H1 (cell line): ENCODE data around the gene LPCAT1. TPM values are rescaled to one million over a fixed set of nuclear protein-coding genes. Genes with fewer than 3 reads are reported as not detected.

ENCODE experiments used
- CTCF ChIA-PET: fragments of 300-600 bp; sonication (Branson Sonifier 250); formaldehyde crosslinking; loops from one replicate; lab custom pipeline; 2021; ENCODE audit not compliant: partially characterized antibody; lab: Charles Lee
- POLR2A ChIA-PET: fragments of 300-600 bp; sonication (Branson Sonifier 250); formaldehyde crosslinking; loops from one replicate; lab custom pipeline; 2021; ENCODE audit warnings: inconsistent platforms; ENCODE audit not compliant: partially characterized antibody; lab: Charles Lee
- DNase-seq, 2 experiments: peaks; one replicate each; pipeline versions ENCODE4 v3.0.0 to v3.0.0-alpha.2; 2010 to 2022; ENCODE audit warnings: low spot score in 2 of 2, low read depth in 1 of 2, mixed read lengths in 1 of 2
- FAIRE-seq: peaks from 2 replicates; lab custom pipeline; 2011; peaks lifted over from hg19 to GRCh38; lab: Jason Lieb, UNC
- H2AFZ ChIP-seq: 2 replicates; pipeline ENCODE4 v1.8.1; 2012; ENCODE audit warnings: low read length, inconsistent platforms
- H2AK5ac ChIP-seq: 2 replicates; pipeline ENCODE4 v1.6.1; 2013; ENCODE audit warnings: low read depth, low read length
- H2BK120ac ChIP-seq: replicated peaks from 2 replicates; pipeline ENCODE3; 2013; ENCODE audit warnings: low read depth, low read length, inconsistent platforms
- H2BK12ac ChIP-seq: 2 replicates; pipeline ENCODE4 v1.6.1; 2013; ENCODE audit warnings: low read depth, low read length
- H2BK15ac ChIP-seq: 2 replicates; pipeline ENCODE4 v1.6.1; 2013; ENCODE audit warnings: low read length
- H2BK20ac ChIP-seq: 2 replicates; pipeline ENCODE4 v1.6.1; 2013; ENCODE audit warnings: low read length
- H2BK5ac ChIP-seq: 2 replicates; pipeline ENCODE4 v1.6.1; 2013; ENCODE audit warnings: low read depth, low read length
- H3K14ac ChIP-seq: 2 replicates; pipeline ENCODE4 v1.6.1; 2013; ENCODE audit warnings: inconsistent platforms; ENCODE audit not compliant: insufficient read length
- H3K18ac ChIP-seq: 2 replicates; pipeline ENCODE4 v1.6.1; 2013; ENCODE audit warnings: low read length; ENCODE audit errors: extremely low read depth
- H3K23ac ChIP-seq: 2 replicates; pipeline ENCODE4 v1.6.1; 2013; ENCODE audit warnings: inconsistent platforms; ENCODE audit not compliant: insufficient read length
- H3K23me2 ChIP-seq: 2 replicates; pipeline ENCODE4 v1.6.1; 2013; ENCODE audit warnings: low read depth, low read length
- H3K27ac ChIP-seq: 2 replicates; pipeline ENCODE4 v1.6.1; 2011; ENCODE audit warnings: low read depth, low read length, inconsistent platforms
- H3K27me3 ChIP-seq, 4 experiments: replicated peaks in 1 of 4; 1 replicate in 1 of 4; 2 replicates in 3 of 4; pipeline versions ENCODE4 v1.6.1 to v1.8.1; 2011 to 2013; ENCODE audit warnings: low read length in 3 of 4, mild to moderate bottlenecking in 3 of 4, inconsistent platforms in 2 of 4, mixed read lengths in 2 of 4, moderate library complexity in 1 of 4; ENCODE audit not compliant: control insufficient read depth in 3 of 4, insufficient read depth in 3 of 4; ENCODE audit errors: extremely low read depth in 1 of 4
- H3K36me3 ChIP-seq, 4 experiments: 2 replicates each; pipeline versions ENCODE4 v1.6.1 to v1.8.1; 2011 to 2013; ENCODE audit warnings: mild to moderate bottlenecking in 4 of 4, low read length in 3 of 4, moderate library complexity in 2 of 4, control low read depth in 1 of 4, inconsistent platforms in 1 of 4; ENCODE audit not compliant: insufficient read depth in 4 of 4, control insufficient read depth in 2 of 4
- H3K4ac ChIP-seq: replicated peaks from 2 replicates; pipeline ENCODE3; 2013; ENCODE audit warnings: low read length, low read depth, mixed read lengths, inconsistent platforms; ENCODE audit not compliant: insufficient read length
- H3K4me1 ChIP-seq, 4 experiments: replicated peaks in 1 of 4; 1 replicate in 1 of 4; 2 replicates in 3 of 4; pipeline versions ENCODE4 v1.6.1 to v1.8.1; 2011 to 2013; ENCODE audit warnings: low read length in 3 of 4, inconsistent platforms in 2 of 4, mixed read lengths in 1 of 4; ENCODE audit not compliant: insufficient read depth in 4 of 4, control insufficient read depth in 3 of 4
- H3K4me2 ChIP-seq, 2 experiments: 2 replicates each; pipeline versions ENCODE4 v1.6.1 to v1.8.1; 2011 to 2013; ENCODE audit warnings: low read depth in 2 of 2, low read length in 2 of 2, control low read depth in 1 of 2, inconsistent platforms in 1 of 2, mild to moderate bottlenecking in 1 of 2; ENCODE audit not compliant: insufficient read depth in 1 of 2
- H3K4me3 ChIP-seq, 4 experiments: fragments of 200-600, 300-600 bp in 1 of 4; sonication (generic), shearing (Covaris generic), sonication (Bioruptor Twin) in 1 of 4; 2 replicates each; pipeline versions ENCODE4 v1.5.1 to v1.8.1; 2011 to 2016; ENCODE audit warnings: low read length in 4 of 4, low read depth in 3 of 4, control low read depth in 2 of 4, inconsistent platforms in 2 of 4, mild to moderate bottlenecking in 2 of 4, mixed read lengths in 1 of 4, moderate library complexity in 1 of 4; ENCODE audit not compliant: insufficient read depth in 2 of 4; ENCODE audit errors: extremely low read depth in 1 of 4
- H3K56ac ChIP-seq: replicated peaks from 2 replicates; pipeline ENCODE3; 2013; ENCODE audit warnings: low read depth, mild to moderate bottlenecking, mixed read lengths, low read length, inconsistent platforms; ENCODE audit not compliant: insufficient read length
- H3K79me1 ChIP-seq: 2 replicates; pipeline ENCODE4 v1.6.1; 2013; ENCODE audit warnings: low read depth, low read length, control low read depth
- H3K79me2 ChIP-seq, 2 experiments: 2 replicates each; pipeline versions ENCODE4 v1.6.1 to v1.8.1; 2012 to 2013; ENCODE audit warnings: low read length in 2 of 2, mild to moderate bottlenecking in 2 of 2, inconsistent platforms in 1 of 2; ENCODE audit not compliant: insufficient read depth in 2 of 2, control insufficient read depth in 1 of 2
- H3K9ac ChIP-seq, 4 experiments: replicated peaks in 1 of 4; 1 replicate in 1 of 4; 2 replicates in 3 of 4; pipeline versions ENCODE4 v1.6.1 to v1.8.1; 2011 to 2013; ENCODE audit warnings: low read depth in 3 of 4, low read length in 3 of 4, control low read depth in 2 of 4, mild to moderate bottlenecking in 2 of 4, moderate library complexity in 2 of 4, inconsistent platforms in 1 of 4; ENCODE audit errors: extremely low read depth in 1 of 4
- H3K9me3 ChIP-seq, 2 experiments: 2 replicates each; pipeline versions ENCODE4 v1.6.1 to v1.8.1; 2012 to 2013; ENCODE audit warnings: mild to moderate bottlenecking in 2 of 2, moderate library complexity in 2 of 2, control low read depth in 1 of 2, inconsistent platforms in 1 of 2, low read depth in 1 of 2, low read length in 1 of 2, mixed read lengths in 1 of 2; ENCODE audit not compliant: insufficient read depth in 2 of 2
- H4K20me1 ChIP-seq, 2 experiments: replicated peaks in 1 of 2; 2 replicates each; pipeline versions ENCODE3 to v1.8.1; 2011 to 2013; ENCODE audit warnings: inconsistent platforms in 2 of 2, low read length in 2 of 2, mild to moderate bottlenecking in 1 of 2; ENCODE audit not compliant: insufficient read depth in 2 of 2, control insufficient read depth in 1 of 2
- H4K5ac ChIP-seq: 2 replicates; pipeline ENCODE4 v1.6.1; 2013; ENCODE audit warnings: low read length, low read depth, mixed read lengths, inconsistent platforms; ENCODE audit not compliant: insufficient read length
- H4K8ac ChIP-seq: 2 replicates; pipeline ENCODE4 v1.8.0; 2013; ENCODE audit warnings: mild to moderate bottlenecking, moderate library complexity, low read length, inconsistent platforms; ENCODE audit not compliant: insufficient read depth; ENCODE audit errors: extremely low read depth
- H4K91ac ChIP-seq: replicated peaks from 2 replicates; pipeline ENCODE3; 2013; ENCODE audit warnings: low read length, mixed read lengths, inconsistent platforms; ENCODE audit not compliant: insufficient read length
- ATF2 ChIP-seq: IDR thresholded peaks from 2 replicates; pipeline ENCODE4 v1.6.1; 2012; ENCODE audit warnings: low read length, inconsistent platforms
- JUND ChIP-seq: IDR thresholded peaks from 2 replicates; pipeline ENCODE4 v1.6.1; 2011; ENCODE audit warnings: mild to moderate bottlenecking, improper control_type of control experiment, low read length
- KDM1A ChIP-seq: fragments of 200-600, 300-600 bp; sonication (generic); IDR thresholded peaks from 2 replicates; pipeline ENCODE4 v1.7.1; 2016; ENCODE audit warnings: mild to moderate bottlenecking, low read length, borderline replicate concordance
- RNF2 ChIP-seq: fragments of 200-900, 300-1000 bp; sonication (generic); IDR thresholded peaks from 2 replicates; pipeline ENCODE4 v1.7.1; 2016; ENCODE audit warnings: borderline replicate concordance, low read depth, mild to moderate bottlenecking, antibody characterized with exemption, low read length; ENCODE audit not compliant: poor library complexity, severe bottlenecking; ENCODE audit errors: missing control alignments
- TAF1 ChIP-seq: IDR thresholded peaks from 2 replicates; pipeline ENCODE4 v1.6.1; 2011; ENCODE audit warnings: mild to moderate bottlenecking, low read depth, low read length
- YY1 ChIP-seq: IDR thresholded peaks from 2 replicates; pipeline ENCODE4 v1.6.1; 2011; ENCODE audit warnings: low read depth, mild to moderate bottlenecking, low read length
- WGBS, 2 experiments: shearing (Covaris generic) in 1 of 2; methylation state at CpG; one replicate each; pipeline versions ENCODE4 v1.1.6 to v1.1.7; 2013 to 2015; ENCODE audit warnings: low lambda C conversion rate in 2 of 2, mixed read lengths in 2 of 2, inconsistent platforms in 1 of 2, low coverage in 1 of 2, missing lambda C conversion rate in 1 of 2; ENCODE audit not compliant: insufficient replicate concordance in 2 of 2, insufficient coverage in 1 of 2, insufficient read length in 1 of 2; ENCODE audit errors: extremely low coverage in 1 of 2, missing lambda C conversion rate in 1 of 2; 5-methylcytosine and 5-hydroxymethylcytosine counted together
- polyA plus RNA-seq, 7 experiments: library from polyadenylated mRNA; depleted of rRNA in 3 of 7; stranded (reverse) in 5 of 7; unstranded in 2 of 7; fragments of >200 nt in 5 of 7; fragments of 200-250 nt in 2 of 7; gene quantifications; 1 replicate in 5 of 7; 2 replicates in 1 of 7; 4 replicates in 1 of 7; pipeline versions ENCODE4 v1.2.1 to v1.2.3, GENCODE V29; 2011 to 2013; ENCODE audit warnings: missing spikeins in 2 of 7, mixed read lengths in 2 of 7
- total RNA-seq: library from RNA; stranded (reverse); fragmentation: NEBNext Ultra II Directional; extraction: Animal tissue kit (Norgen Biotek cat#: 25700); gene quantifications from 2 replicates; pipeline ENCODE4 v1.2.1, GENCODE V29; 2021
- TF ChIP-seq, protein P1 (sequence below): IDR thresholded peaks from 2 replicates; pipeline ENCODE4 v1.6.1; 2012; ENCODE audit warnings: inconsistent platforms

The LPCAT1 gene
- total and polyA plus RNA-seq, 2 of the 8 experiments (the other 6 are each of a cell fraction or from before 2014, with no cell fraction given): 107 to 260 TPM

- Histone ChIP-seq H3K4me3 (peak overlapping the region; percentile 64 to 97 (median 75)), H3K23ac (no peak overlapping the region), H4K91ac (no peak overlapping the region), H3K9ac (peak overlapping the region in 3 of 4 experiments; percentile 25 to 58 (median 36); a peak in 5 of 7 replicates), H3K18ac (peak overlapping the region; percentile 71), H3K23me2 (peaks cover 13% of the 10 kb centered on the region; the same call in 1 of the 2 replicates), H3K79me1 (peaks cover 15% of the 10 kb centered on the region), H3K36me3 (peaks cover 2 to 35% (median 4%) of the 10 kb centered on the region in 4 experiments; a peak in 5 of 8 replicates), H3K4ac (no peak overlapping the region), H2AFZ (no peak overlapping the region), H3K56ac (no peak overlapping the region), H3K4me1 (peaks cover 1 to 39% (median 29%) of the 10 kb centered on the region in 4 experiments), H2BK12ac (0 out of 2 replicates have a peak overlapping the region, but pooled peaks have one; percentile 39), H2BK5ac (peak overlapping the region; percentile 87), H3K27ac (no peak overlapping the region), H2BK15ac (0 out of 2 replicates have a peak overlapping the region, but pooled peaks have one; percentile 46), H3K79me2 (peaks cover 36 to 64% of the 10 kb centered on the region in 2 experiments), H3K9me3 (no peaks in the 10 kb centered on the region), H4K5ac (no peak overlapping the region), H3K14ac (no peak overlapping the region), H3K4me2 (peak overlapping the region; percentile 85 to 92), H2AK5ac (no peak overlapping the region), H2BK120ac (no peak overlapping the region), H2BK20ac (no peak overlapping the region; the same call in 1 of the 2 replicates), H4K8ac (no peak overlapping the region), H4K20me1 (peaks cover 24 to 26% of the 10 kb centered on the region in 2 experiments), H3K27me3 (no peaks in the 10 kb centered on the region; a peak in 1 of 7 replicates)
- DNase-seq (peak in 1 of 2 experiments; percentile 53), FAIRE-seq (no peak)
- ChIA-PET POLR2A (interaction anchor here (0.6 to 6.0 kb wide), 10 partner anchors 8 to 525 kb away, joined by 3 to 54 read pairs (median 3); partner anchors contain the start of gene NDUFS6), CTCF (interaction anchor here (1.1 to 2.8 kb wide), 7 partner anchors 10 to 118 kb away, joined by 3 to 15 read pairs (median 8); no protein-coding TSS in a partner anchor)
- 27% methylated on average over 27 of the region's 28 CpGs; no CpG with 5 or more reads in 1 of the 2 experiments for WGBS, 2 experiments
- TF ChIP-seq, protein P1, sequence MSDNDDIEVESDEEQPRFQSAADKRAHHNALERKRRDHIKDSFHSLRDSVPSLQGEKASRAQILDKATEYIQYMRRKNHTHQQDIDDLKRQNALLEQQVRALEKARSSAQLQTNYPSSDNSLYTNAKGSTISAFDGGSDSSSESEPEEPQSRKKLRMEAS: no peak
- TF ChIP-seq ATF2 (no peak), KDM1A (no peak), YY1 (no peak), RNF2 (no peak), TAF1 (no peak), JUND (no peak)
Measured at GRCh38 chr5:1521671-1522600, 1.8 kb downstream of the LPCAT1 start.
